ENCODE measurements around the gene MMP10.
A peak's percentile ranks its signal among the peaks of the same experiment; 100 is the strongest.

MMP10 gene

DNA sequence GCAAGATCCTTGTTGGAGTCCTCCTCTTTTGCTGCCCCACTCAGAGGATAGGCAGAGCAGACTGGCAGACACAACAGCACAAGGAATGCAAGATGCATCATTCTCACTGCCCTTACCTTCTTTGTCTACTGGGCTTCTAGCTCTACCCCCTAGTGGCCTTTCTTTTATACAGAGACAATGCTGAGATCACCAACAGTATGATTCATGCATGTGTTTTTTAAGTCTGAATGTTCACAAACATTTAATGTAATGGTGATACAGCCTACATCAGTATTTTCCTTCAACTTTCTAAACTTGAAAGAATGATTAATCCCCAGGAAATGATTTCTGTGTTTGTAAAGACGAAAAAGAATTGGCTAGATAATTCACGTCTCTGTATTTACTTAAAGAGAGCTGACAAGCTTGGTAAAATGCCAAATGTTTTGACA lies at the start of gene MMP10:
Gene MMP10, minus strand, starts transcription at position 138 of the 428 bp plus-strand sequence. Its CDS starts 37 bp downstream, at position 101.
- peak; percentile 71 for DNase-seq (ENCODE audit: insufficient read length, low spot score)

GRCh38 chr11:102829316-102830000 lies 49.0 kb upstream of the MMP10 start:
- FAIRE-seq (peak; percentile 82), DNase-seq (ENCODE audit: insufficient read length, low spot score) (no peak)

More for the DNA sequence above, at the start of gene MMP10:
- FAIRE-seq: peak; percentile 82

DNA sequence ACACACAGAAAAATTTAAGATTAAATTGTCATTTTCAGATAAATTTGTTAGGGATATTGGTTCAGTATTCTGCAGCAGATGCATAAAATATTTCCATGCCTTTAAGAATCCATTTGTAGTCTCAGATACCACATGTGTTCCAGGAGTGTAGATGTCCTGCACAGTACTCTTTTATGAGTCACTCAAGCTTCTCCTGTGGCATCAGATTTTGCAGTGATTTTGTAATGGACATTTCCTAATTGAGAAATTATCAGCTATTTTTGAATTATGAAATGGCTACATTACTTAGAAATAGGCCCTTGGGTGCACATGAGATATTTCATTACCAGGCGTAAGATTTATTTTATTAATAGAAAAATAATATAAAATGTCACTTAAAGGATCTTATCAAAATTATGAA lies 44.1 kb upstream of the MMP10 start:
- FAIRE-seq (no peak), DNase-seq (ENCODE audit: insufficient read length, low spot score) (no peak)

- FAIRE-seq (no peak), DNase-seq (ENCODE audit: insufficient read length, low spot score) (no peak)
These were observed 39.1 kb upstream of the MMP10 start for GRCh38 chr11:102819491-102819890.

DNA sequence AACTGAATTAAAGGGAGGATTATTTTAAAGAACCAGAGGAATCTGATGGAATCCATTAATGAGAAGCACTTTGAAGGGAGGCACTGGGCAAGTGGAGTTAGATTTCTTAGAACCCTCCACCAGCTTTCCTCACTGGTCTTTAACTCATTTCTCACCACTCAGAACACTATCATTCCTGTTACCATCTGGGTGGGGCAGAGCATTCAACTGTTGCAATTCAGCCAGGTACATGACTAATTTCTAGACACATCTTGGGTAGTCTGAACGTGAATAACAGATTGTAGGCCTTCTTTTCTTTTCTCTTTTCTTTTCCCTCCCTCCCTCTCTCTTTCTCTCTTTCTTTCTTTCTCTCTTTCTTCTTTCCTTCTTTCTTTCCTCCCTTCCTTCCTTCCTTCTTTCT lies 33.1 kb upstream of the MMP10 start:
- FAIRE-seq: no peak
- no peak for DNase-seq (ENCODE audit: insufficient read length, low spot score)

DNA sequence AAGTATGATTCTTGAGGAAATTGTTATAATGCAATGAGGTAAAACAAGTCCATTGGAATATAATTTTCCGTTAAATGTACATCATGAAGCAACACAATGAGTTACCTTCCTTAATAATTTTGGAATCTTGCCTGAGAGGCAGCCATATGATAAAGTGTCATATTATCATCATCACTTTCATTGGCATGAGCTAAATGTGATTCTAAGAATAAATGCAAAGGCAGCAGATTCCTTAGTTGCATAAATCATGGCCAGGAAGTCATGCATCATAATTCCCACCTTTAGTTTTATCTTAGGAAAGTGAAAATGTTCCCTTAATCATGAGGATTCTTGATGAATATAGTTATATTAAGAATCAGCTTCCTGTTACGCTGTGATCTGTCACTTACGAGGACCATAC lies 31.8 kb upstream of the MMP10 start:
- FAIRE-seq: no peak
- no peak for DNase-seq (ENCODE audit: insufficient read length, low spot score)

- peak; percentile 56 for DNase-seq (ENCODE audit: insufficient read length, low spot score)
- FAIRE-seq: peak; percentile 94
These were observed 30.7 kb upstream of the MMP10 start for GRCh38 chr11:102810950-102811660.

- FAIRE-seq: no peak
- DNase-seq (ENCODE audit: insufficient read length, low spot score): no peak
These were observed 29.5 kb upstream of the MMP10 start for GRCh38 chr11:102809971-102810370.

DNA sequence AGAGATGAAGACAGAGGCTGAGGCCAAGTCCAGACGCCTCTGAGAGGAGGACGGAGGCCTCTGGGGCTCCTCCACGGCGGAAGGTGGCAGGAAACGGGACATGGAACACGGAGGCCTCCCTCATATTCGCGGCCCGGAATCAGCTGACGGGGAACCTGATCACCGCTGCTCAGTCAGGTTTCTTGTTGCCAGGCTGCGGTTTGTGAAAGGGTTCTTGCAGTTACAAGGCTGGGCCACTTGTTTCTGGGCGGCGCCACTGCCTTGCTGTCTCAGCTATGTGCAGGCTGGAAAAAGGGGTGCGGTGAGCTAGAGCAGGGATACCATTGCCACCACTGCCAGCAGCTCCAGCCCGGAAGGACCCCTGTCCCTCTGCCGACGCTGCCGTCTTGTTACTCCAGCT lies 27.5 kb upstream of the MMP10 start:
- no peak for DNase-seq (ENCODE audit: insufficient read length, low spot score)
- peak; percentile 62 for FAIRE-seq

DNA sequence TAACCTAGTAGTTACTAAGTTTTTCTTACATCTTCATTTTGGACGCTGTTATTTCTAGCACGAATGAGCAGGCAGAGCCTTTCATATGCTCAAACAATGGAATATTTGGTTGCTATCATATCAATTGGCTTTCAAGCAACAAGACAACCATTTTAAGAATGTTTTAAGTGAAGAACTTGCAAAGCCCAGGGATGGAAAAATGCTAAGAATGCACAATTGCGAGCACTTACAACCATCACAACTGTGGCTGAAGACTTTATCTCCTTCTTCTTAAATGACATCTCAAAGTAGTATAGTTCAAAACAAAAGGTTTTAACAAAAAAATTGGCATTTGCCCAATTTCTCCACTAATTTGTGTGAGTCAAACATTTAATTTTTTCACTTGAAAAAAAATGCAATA lies 25.9 kb upstream of the MMP10 start:
- DNase-seq (ENCODE audit: insufficient read length, low spot score) (no peak), FAIRE-seq (no peak)

DNA sequence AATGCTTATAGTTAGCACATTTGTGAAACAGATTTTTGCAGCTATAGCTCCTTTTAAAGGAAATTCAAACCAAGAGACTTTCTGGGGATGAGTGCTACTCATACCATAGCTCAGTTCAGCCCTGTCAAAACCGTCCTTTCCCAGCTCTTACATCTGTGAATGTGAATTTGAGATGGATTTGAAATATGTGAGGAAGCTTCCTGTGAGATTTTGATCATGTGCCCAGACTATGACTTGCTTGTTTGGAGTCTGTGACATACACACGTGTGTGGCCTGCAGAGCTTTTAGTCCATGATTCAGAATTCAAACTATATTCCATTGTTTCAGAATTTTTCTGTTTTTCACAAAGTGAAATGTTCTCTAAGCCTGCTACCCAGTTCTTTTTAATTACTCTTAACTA lies 21.9 kb upstream of the MMP10 start:
- FAIRE-seq: no peak
- no peak for DNase-seq (ENCODE audit: insufficient read length, low spot score)

DNA sequence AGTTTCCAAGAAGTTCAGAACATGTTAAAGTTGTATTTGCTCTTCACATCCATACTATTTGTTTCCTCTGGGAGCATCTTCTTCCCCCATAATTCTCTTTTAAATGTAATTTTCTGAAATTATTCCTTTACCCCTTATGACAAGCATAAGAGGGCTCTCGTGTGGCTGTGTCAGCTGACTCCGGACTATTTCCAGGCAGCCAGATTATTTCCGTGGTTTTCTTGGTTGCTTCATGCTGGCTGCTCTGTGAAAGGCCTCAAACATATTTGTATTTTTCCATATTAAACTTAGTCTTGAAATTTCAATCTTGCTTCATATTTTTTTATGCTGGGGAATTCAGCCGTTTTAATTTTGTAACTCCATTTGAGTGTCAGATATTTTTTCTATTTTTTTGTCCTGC lies 20.3 kb upstream of the MMP10 start:
- FAIRE-seq: no peak

GRCh38 chr11:102799681-102800340 lies 19.4 kb upstream of the MMP10 start:
- DNase-seq (ENCODE audit: insufficient read length, low spot score): no peak
- peak; percentile 64 for FAIRE-seq

More for the DNA sequence above, 20.3 kb upstream of the MMP10 start:
- DNase-seq (ENCODE audit: insufficient read length, low spot score): no peak

DNA sequence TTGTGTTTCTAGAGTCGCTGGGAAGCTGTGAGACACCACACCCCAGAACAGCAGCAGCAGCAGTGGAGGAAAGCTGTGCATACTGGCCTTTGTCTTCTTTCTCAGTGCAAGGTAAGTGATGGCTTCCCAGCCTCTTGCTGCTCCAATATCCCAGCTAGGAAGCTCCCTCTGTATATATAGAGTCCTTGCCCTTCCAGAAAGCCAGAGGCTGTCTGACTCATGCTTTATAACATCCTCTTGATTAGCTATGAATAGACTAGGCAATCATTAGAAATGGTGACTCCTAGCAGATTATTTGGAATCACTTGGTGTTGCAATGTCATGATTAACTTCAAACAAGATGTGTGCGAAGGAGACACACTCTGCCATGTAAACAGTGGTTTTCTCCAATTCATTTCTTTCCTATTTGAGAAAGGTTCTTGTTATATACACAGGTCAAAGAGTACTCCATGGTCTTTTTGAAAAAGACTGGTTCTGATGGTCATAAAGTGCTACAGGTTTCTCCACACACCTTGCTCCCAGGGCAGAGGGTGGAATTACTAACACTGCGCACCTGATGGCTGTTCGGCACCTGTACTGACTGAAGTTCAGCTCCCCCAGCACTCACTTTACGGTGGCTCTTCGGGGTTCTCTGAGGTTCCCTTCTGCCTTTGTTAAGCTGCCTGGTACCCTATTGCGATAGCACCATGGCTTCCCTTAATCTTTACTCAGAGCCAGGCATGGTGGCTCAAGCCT lies 17.8 kb upstream of the MMP10 start, which contains the start of gene MMP1:
Gene MMP1, minus strand, starts transcription at position 149 of the 735 bp plus-strand sequence. Its CDS starts 68 bp downstream, at position 81.
- FAIRE-seq: peak; percentile 82
- no peak for DNase-seq (ENCODE audit: insufficient read length, low spot score)

GRCh38 chr11:102794382-102794781 lies 14.0 kb upstream of the MMP10 start:
- no peak for FAIRE-seq
- DNase-seq (ENCODE audit: insufficient read length, low spot score): no peak

GRCh38 chr11:102793677-102794290 lies 13.4 kb upstream of the MMP10 start:
- DNase-seq (ENCODE audit: insufficient read length, low spot score): no peak

GRCh38 chr11:102792604-102793003 lies 12.2 kb upstream of the MMP10 start:
- FAIRE-seq: no peak
- DNase-seq (ENCODE audit: insufficient read length, low spot score): no peak

More at GRCh38 chr11:102793677-102794290, 13.4 kb upstream of the MMP10 start:
- peak; percentile 31 for FAIRE-seq

DNA sequence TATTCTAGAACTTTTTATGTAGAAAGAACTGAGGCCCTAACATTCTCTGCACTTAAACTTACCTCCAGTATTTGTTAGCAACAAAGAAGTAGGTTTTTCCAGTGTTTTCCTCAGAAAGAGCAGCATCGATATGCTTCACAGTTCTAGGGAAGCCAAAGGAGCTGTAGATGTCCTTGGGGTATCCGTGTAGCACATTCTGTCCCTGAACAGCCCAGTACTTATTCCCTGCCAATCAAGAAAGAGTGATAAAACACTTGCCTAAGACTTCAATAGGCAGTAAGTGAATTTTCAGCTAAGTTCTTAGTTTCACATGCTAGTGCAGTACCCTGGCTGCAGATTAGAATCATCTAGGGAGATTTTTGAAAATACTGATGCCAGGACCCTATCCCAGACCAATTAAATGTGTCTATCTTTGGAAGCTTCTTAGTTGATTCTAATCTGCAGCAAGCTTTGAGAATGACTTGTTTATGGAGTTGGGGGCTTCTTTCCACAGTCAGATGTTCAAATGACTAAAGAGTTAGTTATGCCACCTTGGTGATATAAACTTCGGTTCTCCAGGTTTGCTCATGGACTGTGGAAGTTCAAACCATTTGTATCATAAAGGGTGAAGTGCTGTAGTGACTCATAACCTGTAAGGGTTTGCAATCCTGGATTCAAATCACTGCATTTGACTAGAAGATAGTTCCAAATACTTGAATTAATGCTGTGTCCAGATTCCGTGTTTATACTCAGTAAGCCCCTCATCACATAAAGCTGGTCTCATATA lies 11.0 kb upstream of the MMP10 start:
- peak; percentile 55 for FAIRE-seq
- no peak for DNase-seq (ENCODE audit: insufficient read length, low spot score)

DNA sequence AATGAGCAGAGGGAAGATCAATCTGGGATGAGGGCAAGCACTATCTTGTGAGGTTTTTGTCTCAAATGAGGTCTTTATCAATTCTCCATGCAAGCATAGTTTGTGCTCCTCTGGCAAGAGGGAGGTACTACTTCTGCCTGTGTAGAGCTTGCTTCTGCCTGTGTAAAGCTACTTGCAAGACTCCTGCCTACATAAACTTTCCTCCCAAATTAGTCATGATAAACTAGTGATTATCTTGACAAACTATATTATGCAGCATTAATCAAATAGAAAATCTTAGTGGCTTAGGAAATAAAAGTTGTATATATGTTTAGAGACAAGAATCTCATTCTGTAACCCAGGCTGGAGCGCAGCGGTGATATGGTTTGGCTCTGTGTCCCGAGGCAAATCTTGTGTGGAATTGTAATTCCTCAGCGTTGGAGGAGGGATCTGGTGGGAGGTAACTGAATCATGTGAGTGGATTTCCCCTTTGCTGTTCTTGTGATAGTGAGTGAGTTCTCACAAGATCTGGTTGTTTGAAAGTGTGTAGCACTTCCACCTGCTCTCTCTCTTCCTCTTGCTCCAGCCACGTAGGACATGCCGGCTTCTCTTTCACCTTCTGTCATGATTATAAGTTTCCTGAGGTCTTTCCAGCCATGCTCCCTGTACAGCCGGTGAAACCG lies 8.0 kb upstream of the MMP10 start:
- FAIRE-seq: peak; percentile 72
- no peak for DNase-seq (ENCODE audit: insufficient read length, low spot score)

All from HTR-8/SVneo (cell line).